Stimulated activated CD4-positive, alpha-beta T cell treated with anti-CD3 and anti-CD28 coated beads, Interleukin-15, amount 100 ng/mL, for 1 hour (primary cell): ENCODE data around the gene ANKRD60.

Source experiments
- DNase-seq, 2 donors: peaks; one replicate each; pipeline ENCODE4 v3.0.0-alpha.2; 2020; ENCODE audit warnings: low read depth in 1 of 2, low spot score in 1 of 2

ANKRD60 gene

DNA sequence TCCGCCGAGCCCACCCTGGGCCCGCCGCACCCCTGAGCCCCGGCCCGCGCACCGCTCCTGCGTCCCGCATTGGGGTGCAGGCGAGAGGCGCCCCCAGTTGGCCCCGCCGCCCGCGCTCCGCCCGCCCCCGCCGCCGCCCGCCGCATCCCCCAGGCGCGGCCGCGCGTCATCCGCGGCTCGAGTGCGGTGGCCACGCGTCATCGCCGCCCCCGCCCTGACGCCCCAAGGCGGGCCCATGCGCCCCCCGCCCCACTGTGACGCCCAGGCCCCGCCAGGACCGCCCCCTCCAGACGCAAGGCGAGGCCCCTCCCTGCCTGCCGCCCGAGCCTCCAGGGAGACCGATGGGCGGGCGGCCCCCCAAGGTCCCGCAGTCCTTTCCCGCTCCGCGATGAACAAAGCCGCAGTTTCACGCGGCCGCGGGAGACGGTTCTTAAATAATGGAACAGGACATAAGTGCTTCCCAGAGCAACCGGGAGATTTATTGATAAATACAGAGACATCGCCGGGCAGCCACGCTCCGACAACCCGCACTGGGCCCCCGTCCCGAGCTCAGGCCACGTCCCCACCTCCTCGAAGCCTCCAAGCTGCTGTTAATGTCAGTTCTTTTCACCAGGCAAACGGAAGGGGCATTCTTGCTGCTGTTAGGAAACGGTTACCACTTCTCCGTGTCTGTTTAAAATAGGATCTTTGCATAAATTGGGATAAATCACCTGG is at the start of gene ANKRD60:
Gene ANKRD60, minus strand, starts transcription at position 170 of the 714 bp plus-strand sequence. Its CDS starts 0 bp downstream, at position 170.
- peak in 1 of 2 donors; percentile 31 for DNase-seq

DNA sequence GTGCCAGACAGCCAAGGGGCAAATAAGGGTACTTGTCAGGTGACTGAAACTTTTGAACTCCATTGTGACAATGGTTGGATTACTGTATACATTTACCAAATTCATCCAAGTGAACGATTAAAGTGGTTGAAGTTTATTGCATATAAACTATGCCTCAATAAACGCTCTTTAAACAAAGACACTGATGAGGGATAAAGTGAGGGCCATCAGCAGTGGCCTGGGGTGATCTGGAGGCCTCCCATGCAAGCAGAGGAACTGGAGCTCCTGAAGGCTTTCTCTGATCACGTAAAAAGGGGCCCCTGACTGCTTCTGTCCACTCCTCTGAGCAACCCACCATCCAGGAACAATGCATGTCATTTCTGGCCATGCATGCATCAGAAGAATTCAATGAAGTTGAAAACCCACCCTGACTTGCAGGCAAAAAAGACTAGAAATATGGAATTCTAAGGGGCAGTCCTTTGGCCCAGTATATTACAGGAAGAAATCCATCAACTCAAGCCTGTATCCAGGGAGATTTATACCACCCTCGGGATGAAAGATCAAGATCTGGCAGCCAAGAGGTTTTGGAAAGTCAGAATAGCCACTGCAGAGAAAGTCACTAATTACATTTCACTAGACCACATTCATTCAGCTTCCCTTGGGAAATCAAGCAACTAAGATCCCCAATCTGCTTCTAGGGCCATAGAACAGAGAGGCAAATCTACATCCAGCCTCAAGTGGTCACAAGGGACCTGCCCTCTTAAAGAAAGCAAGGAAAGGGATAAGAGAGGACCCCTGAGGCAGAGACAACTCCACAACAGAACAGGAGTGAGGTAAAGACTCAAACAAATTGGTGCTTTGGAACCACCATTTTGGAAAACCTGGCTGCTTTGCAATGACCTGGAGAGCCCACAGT is 49.4 kb upstream of the ANKRD60 start:
- no peak for DNase-seq

DNA sequence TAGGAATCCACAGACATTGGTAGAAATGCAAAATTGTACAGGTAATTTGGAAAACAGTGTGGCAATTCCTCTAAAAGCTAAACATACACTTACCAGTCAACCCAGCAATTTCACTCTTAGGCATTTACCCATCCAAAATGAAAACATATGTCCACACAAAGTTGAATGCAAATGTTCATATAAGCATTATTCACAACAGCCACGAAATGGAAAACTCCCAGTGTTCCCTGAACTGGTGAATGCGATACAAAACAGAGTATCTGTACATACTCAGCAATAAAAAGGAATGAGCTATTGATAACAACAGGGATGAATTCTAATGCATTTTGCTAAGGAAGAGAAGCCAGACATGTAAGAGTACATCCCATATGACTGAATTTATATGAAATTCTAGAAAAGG is 48.7 kb upstream of the ANKRD60 start:
- DNase-seq = no peak

DNA sequence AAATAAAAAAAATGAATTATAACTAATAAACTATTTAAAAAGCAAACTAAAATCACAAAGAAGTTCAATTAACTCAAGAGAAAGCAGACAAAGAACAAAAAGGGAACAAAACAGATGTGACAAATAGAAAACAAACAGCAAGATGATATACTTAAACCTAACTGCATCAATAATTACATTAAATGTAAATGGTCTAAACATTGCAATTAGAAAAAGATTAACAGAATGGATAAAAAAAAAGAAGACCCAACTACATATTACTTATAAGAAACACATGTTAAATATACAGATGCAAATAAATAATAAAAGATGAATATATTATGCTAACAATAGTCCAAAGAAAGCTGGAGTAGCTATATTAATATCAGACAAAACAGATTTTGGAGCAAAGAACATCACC is 45.9 kb upstream of the ANKRD60 start:
- DNase-seq = no peak

DNA sequence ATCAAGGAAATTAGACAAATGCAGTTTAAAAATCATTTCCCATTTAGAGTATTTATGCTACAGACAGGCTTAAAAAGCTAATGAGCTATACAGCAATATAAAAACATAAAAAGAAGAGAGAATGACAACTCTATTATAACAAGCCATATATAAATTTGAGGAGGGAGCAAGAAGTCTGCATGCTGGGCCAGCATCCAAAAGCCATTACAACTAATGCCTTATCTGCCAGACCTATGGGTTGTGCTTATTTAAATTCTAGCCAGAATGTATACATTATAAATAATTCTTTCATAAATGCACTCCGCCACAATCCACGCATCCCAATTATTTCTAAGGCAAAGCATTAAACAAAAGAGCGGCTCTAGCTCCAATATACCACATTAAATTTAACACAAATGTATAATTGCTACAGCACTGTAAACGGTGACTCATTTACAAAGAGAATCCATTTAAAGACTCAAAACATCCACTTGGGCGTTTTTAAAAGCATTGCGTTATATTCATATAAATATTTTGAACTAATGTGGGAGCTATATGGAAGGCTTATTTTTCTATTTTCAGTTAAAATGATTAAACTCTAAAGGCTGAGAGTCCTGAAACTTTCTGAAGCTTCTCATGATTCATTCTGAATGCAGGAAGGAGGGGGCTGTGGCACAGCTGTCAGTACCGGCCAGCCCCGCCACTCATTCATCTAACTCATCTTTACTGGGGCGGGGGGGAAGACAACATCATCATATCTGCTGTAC is 43.3 kb upstream of the ANKRD60 start:
- DNase-seq = peak in 1 of 2 donors; percentile 18

DNA sequence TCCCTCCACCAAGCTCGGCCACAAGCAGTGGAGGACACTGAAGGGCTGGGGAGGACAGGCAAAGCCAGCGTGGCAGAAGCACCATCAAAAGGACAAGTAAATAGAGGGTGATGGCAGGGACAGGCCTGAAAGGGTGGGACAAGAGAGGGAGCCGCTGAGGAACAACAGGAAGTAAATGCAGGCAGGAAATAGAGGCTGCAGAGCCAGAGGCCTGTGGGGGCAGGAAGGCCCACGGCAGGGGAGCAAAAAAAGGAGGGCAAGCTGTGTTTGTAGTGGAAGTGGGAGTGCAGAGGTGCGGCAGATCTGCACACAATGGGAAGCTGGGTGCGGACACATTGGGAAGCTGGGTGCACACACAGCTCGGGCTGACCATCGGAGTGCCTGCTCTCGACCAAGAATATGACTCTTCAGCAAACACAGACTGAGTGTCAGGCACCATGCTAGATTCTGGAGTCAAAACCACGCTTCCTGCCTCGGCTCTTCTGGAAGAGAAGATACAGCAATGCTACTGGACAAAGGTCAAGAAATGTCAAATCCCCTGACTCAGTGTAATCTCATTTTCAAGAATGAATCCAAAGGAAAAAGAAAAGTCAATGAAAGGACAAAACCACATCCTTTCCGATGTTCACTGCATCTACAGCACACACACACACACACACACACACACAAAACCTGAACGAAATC is 40.6 kb upstream of the ANKRD60 start:
- DNase-seq = no peak

DNA sequence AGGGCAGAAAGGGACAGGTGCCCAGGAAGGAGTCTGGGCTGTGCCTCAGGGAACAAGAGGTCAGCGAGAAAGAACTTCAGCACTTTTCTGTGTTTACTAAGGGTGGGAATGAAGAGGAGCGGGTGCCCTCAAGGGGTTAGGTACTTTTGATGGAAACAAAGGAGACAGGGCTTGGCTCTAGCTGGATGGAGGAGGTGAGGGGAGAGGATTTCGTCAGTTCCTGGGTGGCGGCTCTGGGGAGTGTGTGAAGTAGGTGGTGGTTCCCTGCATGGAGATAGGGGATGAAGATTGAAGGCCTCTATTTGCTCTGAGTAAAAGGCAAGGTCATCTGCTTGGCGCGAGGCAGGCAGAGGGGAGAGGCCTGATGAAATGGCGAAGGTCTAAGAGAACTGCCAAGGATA is 40.0 kb upstream of the ANKRD60 start:
- DNase-seq = no peak

DNA sequence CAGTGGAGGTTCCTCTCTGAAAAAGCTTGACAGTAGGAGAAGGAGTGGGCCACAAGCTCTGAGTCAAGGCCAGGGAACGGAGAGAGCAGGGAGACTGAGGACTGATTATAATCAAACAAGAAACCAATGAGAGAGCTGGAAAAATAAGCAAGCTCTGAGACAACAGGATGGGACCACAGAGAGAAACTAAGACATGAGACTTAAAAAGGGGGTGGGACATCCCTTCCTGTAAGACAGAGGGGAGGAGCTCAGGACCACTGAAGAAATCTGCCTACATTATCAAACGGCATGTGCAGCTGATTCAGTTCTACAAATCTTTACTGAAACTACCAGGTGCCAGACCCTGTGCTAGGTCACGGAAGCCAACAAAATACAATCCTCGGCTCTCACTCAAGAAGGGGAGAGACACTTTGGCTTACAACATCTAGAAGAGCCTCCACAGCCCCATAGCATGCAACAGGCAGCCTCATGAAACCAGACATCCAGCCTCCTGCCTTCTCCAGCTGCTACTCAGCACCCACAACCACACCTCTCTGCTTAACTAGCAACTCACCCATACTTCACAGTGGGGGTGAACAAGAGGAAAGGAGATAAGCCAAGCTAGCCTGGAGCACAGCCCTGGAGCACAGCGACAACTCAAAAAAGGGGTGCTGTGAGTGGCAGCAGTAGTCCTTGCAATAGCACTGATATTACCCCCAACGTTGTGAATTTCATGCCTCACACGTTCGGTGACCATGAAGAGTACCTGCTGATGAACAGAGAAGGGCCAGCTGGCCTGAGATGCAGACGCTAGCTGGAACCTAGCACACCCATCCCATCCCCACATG is 39.1 kb upstream of the ANKRD60 start:
- no peak for DNase-seq

DNA sequence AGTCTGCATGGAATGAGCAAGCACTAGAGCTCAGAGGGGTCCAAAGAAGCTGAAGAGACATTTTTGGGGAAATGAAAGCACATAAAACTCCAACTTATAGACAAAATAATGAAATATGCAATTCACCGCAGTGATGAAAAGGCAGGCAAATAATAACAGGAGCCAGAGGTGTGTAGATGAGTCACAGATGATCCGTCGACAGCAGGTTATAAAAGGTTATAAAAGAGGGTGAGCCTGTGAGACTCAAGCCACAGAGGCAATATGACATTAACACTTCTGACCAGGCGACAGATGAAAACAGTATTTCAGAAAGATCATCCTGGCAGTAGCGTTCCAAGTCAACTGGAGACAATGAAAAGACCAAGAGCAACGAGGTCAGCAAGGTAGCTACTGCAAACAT is 35.8 kb upstream of the ANKRD60 start:
- DNase-seq = no peak

GRCh38 chr20:58261660-58262059 is 33.2 kb upstream of the ANKRD60 start:
- no peak for DNase-seq

DNA sequence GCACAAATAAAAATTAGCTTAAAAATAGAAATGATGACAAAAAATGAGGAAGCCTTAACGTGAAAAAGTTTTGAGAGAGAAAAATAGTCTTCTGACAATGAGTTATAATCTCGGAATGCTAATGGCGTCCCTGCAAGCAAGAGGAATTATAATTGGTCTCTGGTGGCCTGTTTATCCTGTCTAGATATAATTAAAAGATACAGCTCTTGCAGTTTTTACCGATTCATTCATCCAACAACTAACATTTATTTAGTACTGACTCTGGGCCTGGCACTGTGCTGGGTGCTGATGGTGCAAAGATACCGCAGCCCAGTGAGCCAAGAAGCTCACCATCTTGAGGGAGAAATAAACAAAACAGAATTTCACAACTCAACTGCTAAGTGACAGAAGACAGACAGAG is 31.6 kb upstream of the ANKRD60 start:
- DNase-seq = no peak

DNA sequence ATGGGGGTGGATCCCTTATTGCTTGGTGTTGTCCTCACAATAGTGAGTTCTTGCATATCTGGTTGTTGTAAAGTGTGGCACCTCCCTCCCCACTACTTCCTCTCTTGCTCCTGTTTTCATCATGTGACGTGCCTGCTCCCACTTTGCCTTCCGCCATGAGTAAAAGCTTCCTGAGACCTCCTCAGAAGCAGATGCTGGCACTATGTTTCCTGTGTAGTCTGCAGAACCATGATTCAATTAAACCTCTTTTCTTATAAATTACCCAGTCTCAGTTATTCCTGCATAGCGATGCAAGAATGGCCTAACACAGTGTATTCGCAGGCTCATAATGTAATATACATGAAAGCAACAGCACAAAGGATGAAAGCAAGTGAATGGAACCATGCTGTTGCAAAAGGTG is 28.4 kb upstream of the ANKRD60 start:
- DNase-seq = no peak

GRCh38 chr20:58256307-58256706 is 27.9 kb upstream of the ANKRD60 start:
- no peak for DNase-seq

DNA sequence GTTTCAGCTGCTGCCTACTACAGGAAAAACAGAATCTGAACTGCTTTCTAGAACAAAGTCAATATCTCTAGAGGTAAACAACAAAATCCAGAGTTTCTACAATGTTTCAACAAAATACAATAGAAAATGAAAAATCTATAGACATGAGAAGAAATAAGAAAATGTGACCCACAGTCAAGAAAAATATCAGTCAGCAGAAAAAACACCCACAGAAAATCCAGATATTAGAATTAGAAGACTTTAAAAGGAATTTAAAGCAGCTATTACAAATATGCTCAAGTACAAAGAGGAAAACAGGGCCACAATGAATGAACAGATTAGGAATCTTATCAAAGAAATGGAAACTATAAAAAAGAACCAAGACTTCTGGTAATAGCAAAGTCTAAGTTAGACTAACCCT is 26.4 kb upstream of the ANKRD60 start:
- DNase-seq = no peak

DNA sequence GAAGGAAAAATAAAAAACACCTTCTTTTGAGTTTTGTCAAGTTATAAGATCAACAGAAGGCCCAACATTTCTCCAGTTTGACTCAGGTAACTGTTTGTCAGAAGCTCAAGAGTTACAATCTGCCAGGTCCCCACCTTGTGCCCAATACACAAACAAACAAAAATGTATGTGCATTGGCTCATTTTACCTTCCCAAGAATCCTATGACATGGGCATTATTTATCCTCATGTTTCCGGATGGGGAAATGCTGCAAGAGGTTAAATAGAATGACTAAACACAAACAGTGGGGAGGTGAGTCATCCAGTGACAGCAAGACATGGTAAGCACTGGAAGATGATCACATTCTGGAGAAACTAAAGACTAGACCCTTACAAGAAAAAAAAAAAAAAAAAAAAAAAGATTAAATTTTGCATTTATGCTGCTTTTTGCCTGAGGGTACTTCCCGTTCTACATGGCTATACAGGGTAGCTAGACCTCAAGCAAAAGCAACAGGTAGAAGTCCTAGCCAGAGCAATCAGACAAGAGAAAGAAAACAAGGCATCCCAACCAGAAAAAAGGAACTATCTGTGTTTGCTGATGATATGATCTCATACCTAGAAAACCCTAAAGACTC is 23.6 kb upstream of the ANKRD60 start:
- no peak for DNase-seq

GRCh38 chr20:58251348-58251978 is 23.0 kb upstream of the ANKRD60 start:
- DNase-seq = no peak

GRCh38 chr20:58246346-58246745 is 17.9 kb upstream of the ANKRD60 start:
- DNase-seq = no peak

GRCh38 chr20:58245931-58246330 is 17.5 kb upstream of the ANKRD60 start:
- no peak for DNase-seq

DNA sequence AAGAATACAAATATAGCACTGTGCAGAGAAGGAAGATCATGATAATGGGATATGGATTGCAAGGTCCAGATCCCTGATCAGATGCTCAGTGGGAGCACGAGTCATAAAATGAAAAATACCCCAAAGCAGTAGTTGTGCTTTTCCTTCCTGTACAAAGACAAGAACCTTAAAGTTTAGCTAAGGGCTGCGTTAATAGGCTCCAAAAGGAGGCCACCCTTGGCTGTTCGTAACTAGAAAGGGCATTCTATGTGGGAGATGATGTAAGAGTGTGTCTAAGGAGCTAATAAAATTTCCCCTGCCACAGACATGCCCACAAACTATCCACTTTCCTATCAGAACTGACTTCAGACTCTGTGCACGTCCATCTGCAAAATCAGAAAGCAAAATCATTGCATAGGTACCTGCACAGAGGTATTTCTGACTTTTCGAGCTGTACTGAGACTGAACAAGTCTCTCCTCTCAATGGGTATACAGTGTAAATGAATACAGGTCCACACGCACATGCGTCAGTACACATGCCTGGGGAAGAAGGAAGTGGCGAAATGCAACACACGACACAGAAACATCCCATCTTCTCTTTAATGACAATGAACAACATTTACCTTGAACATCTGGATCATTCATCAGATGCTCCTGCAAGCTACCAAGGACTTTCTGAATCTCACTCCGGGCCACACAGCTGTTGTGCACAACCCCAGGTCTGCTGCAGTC is 16.9 kb upstream of the ANKRD60 start:
- no peak for DNase-seq
